A673 (cell line): ENCODE results near the gene SUMO3. TPM values are rescaled to one million over a fixed set of nuclear protein-coding genes. Genes with fewer than 3 reads are reported as not detected.
A peak's percentile ranks its signal among the peaks of the same experiment; 100 is the strongest.

Experiments used
- BruUV-seq: library from RNA; stranded (reverse); fragments of 400-500 nt; replicated peaks from 2 replicates; lab custom pipeline; 2021; lab: Mats Ljungman, UMichigan
- CTCF ChIA-PET: fragments of 300-600 bp; sonication (Branson Sonifier 250); formaldehyde crosslinking; loops from one replicate; lab custom pipeline; 2022; ENCODE audit warnings: antibody characterized with exemption; lab: Charles Lee
- POLR2A ChIA-PET: fragments of 300-600 bp; sonication (Branson Sonifier 250); formaldehyde crosslinking; loops from one replicate; lab custom pipeline; 2022; ENCODE audit warnings: antibody characterized with exemption; ENCODE audit not compliant: low non-redundant PET; lab: Charles Lee
- DNase-seq: peaks from one replicate; pipeline ENCODE4 v3.0.0-alpha.2; 2015; ENCODE audit warnings: low spot score
- H3K27ac ChIP-seq: fragments of 200-600 bp; sonication (generic); 2 replicates; pipeline ENCODE4 v1.5.1; 2016; ENCODE audit warnings: mixed run types, low read depth, mild to moderate bottlenecking, mixed read lengths, antibody characterized with exemption, low read length; ENCODE audit not compliant: poor library complexity, severe bottlenecking
- H3K27me3 ChIP-seq: fragments of 200-600 bp; sonication (generic); replicated peaks from 2 replicates; pipeline ENCODE4 v1.6.1; 2017; ENCODE audit warnings: mixed run types, low read depth, mild to moderate bottlenecking, mixed read lengths, antibody characterized with exemption, low read length; ENCODE audit not compliant: insufficient read depth, poor library complexity
- H3K36me3 ChIP-seq: fragments of 200-600 bp; sonication (generic); 2 replicates; pipeline ENCODE4 v1.6.1; 2016; ENCODE audit warnings: mixed run types, mild to moderate bottlenecking, mixed read lengths, antibody characterized with exemption, low read length; ENCODE audit not compliant: insufficient read depth, poor library complexity, severe bottlenecking
- H3K4me1 ChIP-seq: fragments of 200-600 bp; sonication (generic); 2 replicates; pipeline ENCODE4 v1.6.1; 2017; ENCODE audit warnings: mixed run types, mild to moderate bottlenecking, mixed read lengths, antibody characterized with exemption, low read length; ENCODE audit not compliant: insufficient read depth, poor library complexity, severe bottlenecking
- H3K4me3 ChIP-seq: fragments of 200-600 bp; sonication (generic); 2 replicates; pipeline ENCODE4 v1.5.1; 2016; ENCODE audit warnings: low read depth, mixed run types, mild to moderate bottlenecking, mixed read lengths, low read length; ENCODE audit not compliant: poor library complexity, severe bottlenecking
- H3K9me3 ChIP-seq: fragments of 200-600 bp; sonication (generic); 2 replicates; pipeline ENCODE4 v1.6.1; 2016; ENCODE audit warnings: mixed run types, low read depth, mild to moderate bottlenecking, mixed read lengths, antibody characterized with exemption, low read length; ENCODE audit not compliant: poor library complexity, severe bottlenecking
- CTCF ChIP-seq: fragments of 300-800, 200-600 bp; sonication (generic); conservative IDR thresholded peaks from 2 replicates; pipeline ENCODE4 v1.5.1; 2017; ENCODE audit warnings: low read depth, mild to moderate bottlenecking, antibody characterized with exemption, low read length, moderate library complexity, mixed read lengths
- EZH2 ChIP-seq: fragments of 200-600 bp; sonication (generic); IDR thresholded peaks from 2 replicates; pipeline ENCODE4 v1.6.1; 2017; ENCODE audit warnings: borderline replicate concordance, low read depth, mild to moderate bottlenecking, mixed read lengths, antibody characterized with exemption, low read length; ENCODE audit not compliant: poor library complexity, severe bottlenecking
- intact Hi-C: fragments of 100-400 bp; cut with micrococcal nuclease; formaldehyde crosslinking; loops from one replicate; pipeline ENCODE4 v1.10.0; 2022; ENCODE audit not compliant: unreplicated experiment
- total RNA-seq: library from RNA; stranded (reverse); gene quantifications from 2 replicates; pipeline ENCODE4 v1.2.3, GENCODE V29; 2021

The SUMO3 gene
- total RNA-seq, 1 experiment from 2014 or later = 132 TPM

- Histone ChIP-seq H3K27me3 (no peaks in the 10 kb centered on the region), H3K4me3 (no peak overlapping the region), H3K36me3 (no peaks in the 10 kb centered on the region), H3K9me3 (no peaks in the 10 kb centered on the region), H3K27ac (no peak overlapping the region), H3K4me1 (peaks cover 7% of the 10 kb centered on the region)
- ChIA-PET CTCF (no interaction called here), POLR2A (no interaction called here)
- DNase-seq = no peak
- intact Hi-C loops = no loop called here
- TF ChIP-seq CTCF = peak; percentile 45
- no peak for TF ChIP-seq EZH2
- no TSS peak for BruUV-seq
Measured at GRCh38 chr21:44761011-44761729, 56.7 kb downstream of the SUMO3 start.

- intact Hi-C loops = no loop called here
- Histone ChIP-seq H3K4me3 (no peak overlapping the region), H3K4me1 (peaks cover 7% of the 10 kb centered on the region), H3K27me3 (no peaks in the 10 kb centered on the region), H3K36me3 (no peaks in the 10 kb centered on the region), H3K9me3 (no peaks in the 10 kb centered on the region), H3K27ac (peak overlapping the region; percentile 45)
- ChIA-PET CTCF (no interaction called here), POLR2A (no interaction called here)
- no peak for DNase-seq
- TF ChIP-seq CTCF (no peak), EZH2 (no peak)
- BruUV-seq = no TSS peak
Measured at GRCh38 chr21:44760376-44760775, 57.5 kb downstream of the SUMO3 start.

DNA sequence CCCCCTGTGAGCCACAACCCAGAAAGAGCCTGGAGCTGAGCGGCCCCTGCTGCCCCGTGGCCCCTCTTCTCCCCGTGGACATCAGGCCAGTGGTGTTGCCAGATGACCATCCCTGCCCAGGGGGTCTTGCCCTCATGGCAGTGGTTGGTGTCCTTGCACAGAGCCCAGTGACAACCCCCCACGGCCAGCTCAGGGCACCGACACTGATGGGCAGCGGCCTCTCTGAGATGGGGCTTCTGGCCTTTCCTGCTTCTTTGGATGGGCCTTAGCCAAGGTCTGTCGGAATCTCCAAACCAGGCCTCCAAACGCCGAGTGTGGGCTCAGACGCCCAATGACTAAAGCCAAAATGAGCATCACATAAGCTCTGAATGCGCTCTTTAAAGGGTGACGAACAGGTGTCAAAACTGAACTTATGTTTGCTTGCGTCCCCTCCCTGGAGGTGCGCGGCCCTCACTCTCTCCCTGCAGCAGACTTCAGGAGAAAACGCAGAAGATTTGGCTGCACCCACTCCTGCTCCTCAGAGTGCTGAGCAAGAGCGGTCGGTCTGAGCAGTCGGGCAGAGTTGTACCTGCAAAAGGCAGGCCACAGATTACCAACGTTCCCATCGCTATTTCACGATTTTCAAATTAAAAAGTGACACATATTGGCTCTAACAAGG, 58.1 kb downstream of the SUMO3 start:
- Histone ChIP-seq H3K4me3 (no peak overlapping the region), H3K36me3 (no peaks in the 10 kb centered on the region), H3K9me3 (no peaks in the 10 kb centered on the region), H3K4me1 (peaks cover 11% of the 10 kb centered on the region), H3K27ac (no peak overlapping the region), H3K27me3 (no peaks in the 10 kb centered on the region)
- ChIA-PET POLR2A (no interaction called here), CTCF (no interaction called here)
- TF ChIP-seq EZH2 (no peak), CTCF (no peak)
- intact Hi-C loops = no loop called here
- no peak for DNase-seq
- no TSS peak for BruUV-seq
